ENCODE measurements around the gene C17orf75.

Gene C17orf75

GRCh38 chr17:32298721-32299579 lies 43.0 kb downstream of the C17orf75 start (continued):
- TF ChIP-seq ZNF510 (tag by site-specific recombination; IDR thresholded peaks at IDR 0.05; ENCODE audit: insufficient replicate concordance) (no peak), KLF1 (tag by site-specific recombination; IDR thresholded peaks at IDR 0.05) (peak; percentile 52; the same call in 1 of the 2 replicates), ZNF404 (tag by site-specific recombination; IDR thresholded peaks at IDR 0.05) (no peak), CTCF (tag by site-specific recombination; IDR thresholded peaks at IDR 0.05) (no peak), ZNF585B (tag by site-specific recombination; IDR thresholded peaks at IDR 0.05) (no peak), KLF8 (tag by site-specific recombination; IDR thresholded peaks at IDR 0.05) (peak; percentile 87), ZNF548 (tag by site-specific recombination; IDR thresholded peaks at IDR 0.05) (no peak), ZBTB26 (tag by site-specific recombination; optimal IDR thresholded peaks at IDR 0.05) (no peak), ZNF529 (tag by site-specific recombination; IDR thresholded peaks at IDR 0.05; ENCODE audit: insufficient replicate concordance) (peak; percentile 16), ZSCAN30 (tag by site-specific recombination; IDR thresholded peaks at IDR 0.05) (peak; percentile 82), ZNF664 (tag by site-specific recombination; IDR thresholded peaks at IDR 0.05) (0 out of 2 replicates have a peak, but pooled peaks have one; percentile 30), ZNF426 (tag by site-specific recombination; IDR thresholded peaks at IDR 0.05) (no peak), ZBTB8A (tag by site-specific recombination; IDR thresholded peaks at IDR 0.05) (peak; percentile 69), ZNF645 (tag by site-specific recombination; IDR thresholded peaks at IDR 0.05) (no peak; the same call in 1 of the 2 replicates), INSM2 (tag by site-specific recombination; IDR thresholded peaks at IDR 0.05) (peak; percentile 94), KLF10 (tag by site-specific recombination; IDR thresholded peaks at IDR 0.05) (peak; percentile 97), ZNF658 (tag by site-specific recombination; IDR thresholded peaks at IDR 0.05) (no peak), ZNF132 (tag by site-specific recombination; IDR thresholded peaks at IDR 0.05; ENCODE audit: borderline replicate concordance) (no peak), SETDB1 (IDR thresholded peaks at IDR 0.05; ENCODE audit: insufficient read length, low read length) (no peak), GLI4 (tag by site-specific recombination; IDR thresholded peaks at IDR 0.05) (no peak), ZNF514 (tag by site-specific recombination; IDR thresholded peaks at IDR 0.05) (no peak), BCL6B (tag by site-specific recombination; IDR thresholded peaks at IDR 0.05) (no peak), ZNF292 (tag by site-specific recombination; IDR thresholded peaks at IDR 0.05; ENCODE audit: borderline replicate concordance, low read depth) (no peak), HIC1 (tag by site-specific recombination; IDR thresholded peaks at IDR 0.05) (no peak), ZNF555 (tag by site-specific recombination; conservative IDR thresholded peaks at IDR 0.05) (no peak), PRDM6 (tag by site-specific recombination; IDR thresholded peaks at IDR 0.05) (peak; percentile 93), ZNF707 (tag by site-specific recombination; IDR thresholded peaks at IDR 0.05) (no peak), ZNF544 (tag by site-specific recombination; IDR thresholded peaks at IDR 0.05) (no peak)

All from HEK293 (cell line).